GM12872 (cell line): ENCODE measurements around the gene MFAP4.

ENCODE experiments used
- CTCF ChIP-seq: IDR thresholded peaks from 3 replicates; pipeline ENCODE4 v1.5.1; 2011; ENCODE audit warnings: low read depth, mild to moderate bottlenecking, low read length, moderate library complexity; ENCODE audit not compliant: insufficient read depth

MFAP4 gene

GRCh38 chr17:19421926-19422325, 34.9 kb upstream of the MFAP4 start:
- TF ChIP-seq CTCF = no peak

- TF ChIP-seq CTCF = no peak
Observed at GRCh38 chr17:19421219-19421618, 34.2 kb upstream of the MFAP4 start.

GRCh38 chr17:19418251-19418992, 31.4 kb upstream of the MFAP4 start:
- 0 out of 3 replicates have a peak, but pooled peaks have one; percentile 7 for TF ChIP-seq CTCF

GRCh38 chr17:19417611-19418010, 30.6 kb upstream of the MFAP4 start:
- TF ChIP-seq CTCF = no peak

GRCh38 chr17:19415806-19416775, 29.1 kb upstream of the MFAP4 start:
- TF ChIP-seq CTCF = no peak

- TF ChIP-seq CTCF = no peak
Observed at GRCh38 chr17:19415311-19415710, 28.3 kb upstream of the MFAP4 start.
